ENCODE measurements around the gene PRCP. TPM values are rescaled to one million over a fixed set of nuclear protein-coding genes. Genes with fewer than 3 reads are reported as not detected.

The PRCP gene
- total RNA-seq, 1 experiment from 2014 or later = 25.1 TPM

- ChIA-PET CTCF (no interaction called here), POLR2A (ENCODE audit: low non-redundant PET) (no interaction called here)
- no TSS peak for BruUV-seq (replicated peaks)
Observed at GRCh38 chr11:82906931-82907330, 6.7 kb upstream of the PRCP start.

GRCh38 chr11:82906236-82906635, 6.0 kb upstream of the PRCP start:
- intact Hi-C loops (cut with micrococcal nuclease; ENCODE audit: unreplicated experiment) = loop anchor here (1.0 to 10.0 kb wide), 3 partner anchors 345 to 910 kb away; no protein-coding TSS in a partner anchor
- POLR2A ChIA-PET (ENCODE audit: low non-redundant PET) = no interaction called here
- H3K4me3 ChIP-seq (ENCODE audit: low read depth, low read length, poor library complexity, severe bottlenecking) = peak overlapping the region; percentile 6
- DNase-seq (ENCODE audit: low spot score) = peak; percentile 71
- H3K9me3 ChIP-seq (ENCODE audit: low read depth, low read length, poor library complexity, severe bottlenecking) = peaks cover 2% of the 10 kb centered on the region
- H3K27me3 ChIP-seq (replicated peaks; ENCODE audit: insufficient read depth, low read depth, low read length, poor library complexity) = no peaks in the 10 kb centered on the region
- BruUV-seq (replicated peaks) = no TSS peak
- CTCF ChIA-PET = no interaction called here
- H3K4me1 ChIP-seq (ENCODE audit: insufficient read depth, low read length, poor library complexity, severe bottlenecking) = peaks cover 26% of the 10 kb centered on the region
- H3K27ac ChIP-seq (ENCODE audit: low read depth, low read length, poor library complexity, severe bottlenecking) = peak overlapping the region; percentile 3
- peaks cover 5% of the 10 kb centered on the region for H3K36me3 ChIP-seq (ENCODE audit: insufficient read depth, low read length, poor library complexity, severe bottlenecking)
- TF ChIP-seq CTCF (conservative IDR thresholded peaks at IDR 0.05; ENCODE audit: low read depth, low read length) (peak; percentile 76), EZH2 (IDR thresholded peaks at IDR 0.05; ENCODE audit: borderline replicate concordance, low read depth, low read length, poor library complexity, severe bottlenecking) (no peak)

More at GRCh38 chr11:82906931-82907330, 6.7 kb upstream of the PRCP start:
- no peak for DNase-seq (ENCODE audit: low spot score)
- Histone ChIP-seq H3K4me3 (ENCODE audit: low read depth, low read length, poor library complexity, severe bottlenecking) (peak overlapping the region; percentile 6), H3K9me3 (ENCODE audit: low read depth, low read length, poor library complexity, severe bottlenecking) (peaks cover 9% of the 10 kb centered on the region), H3K27me3 (replicated peaks; ENCODE audit: insufficient read depth, low read depth, low read length, poor library complexity) (no peaks in the 10 kb centered on the region), H3K27ac (ENCODE audit: low read depth, low read length, poor library complexity, severe bottlenecking) (peak overlapping the region; percentile 3), H3K4me1 (ENCODE audit: insufficient read depth, low read length, poor library complexity, severe bottlenecking) (peaks cover 26% of the 10 kb centered on the region), H3K36me3 (ENCODE audit: insufficient read depth, low read length, poor library complexity, severe bottlenecking) (peaks cover 12% of the 10 kb centered on the region)
- no peak for TF ChIP-seq EZH2 (IDR thresholded peaks at IDR 0.05; ENCODE audit: borderline replicate concordance, low read depth, low read length, poor library complexity, severe bottlenecking)
- intact Hi-C loops (cut with micrococcal nuclease; ENCODE audit: unreplicated experiment) = loop anchor here (1.0 to 10.0 kb wide), 3 partner anchors 344 to 909 kb away; no protein-coding TSS in a partner anchor

GRCh38 chr11:82903843-82904586, 3.8 kb upstream of the PRCP start:
- intact Hi-C loops (cut with micrococcal nuclease; ENCODE audit: unreplicated experiment) = loop anchor here (10.0 kb wide), 1 partner anchor 821 kb away; no protein-coding TSS in a partner anchor
- H3K9me3 ChIP-seq (ENCODE audit: low read depth, low read length, poor library complexity, severe bottlenecking) = no peaks in the 10 kb centered on the region
- no peak overlapping the region for H3K27ac ChIP-seq (ENCODE audit: low read depth, low read length, poor library complexity, severe bottlenecking)
- no TSS peak for BruUV-seq (replicated peaks)
- DNase-seq (ENCODE audit: low spot score) = no peak
- H3K4me1 ChIP-seq (ENCODE audit: insufficient read depth, low read length, poor library complexity, severe bottlenecking) = peaks cover 35% of the 10 kb centered on the region
- H3K36me3 ChIP-seq (ENCODE audit: insufficient read depth, low read length, poor library complexity, severe bottlenecking) = no peaks in the 10 kb centered on the region
- no peak overlapping the region for H3K4me3 ChIP-seq (ENCODE audit: low read depth, low read length, poor library complexity, severe bottlenecking)
- ChIA-PET POLR2A (ENCODE audit: low non-redundant PET) (no interaction called here), CTCF (no interaction called here)
- H3K27me3 ChIP-seq (replicated peaks; ENCODE audit: insufficient read depth, low read depth, low read length, poor library complexity) = no peaks in the 10 kb centered on the region
- no peak for TF ChIP-seq EZH2 (IDR thresholded peaks at IDR 0.05; ENCODE audit: borderline replicate concordance, low read depth, low read length, poor library complexity, severe bottlenecking)
- no peak for TF ChIP-seq CTCF (conservative IDR thresholded peaks at IDR 0.05; ENCODE audit: low read depth, low read length)
